CD4-positive, alpha-beta T cell treated with Interleukin-15 for 4 hours (primary cell): ENCODE measurements around the gene MPDU1.
"Not testable (repeated sequence)": the region's sequence is repeated elsewhere in the genome, so short reads cannot be mapped to it uniquely, and the experiment has no call there.

Experiments used
- DNase-seq: peaks from one replicate; pipeline ENCODE4 v3.0.0-alpha.2; 2020; ENCODE audit warnings: low spot score

Gene MPDU1

DNA sequence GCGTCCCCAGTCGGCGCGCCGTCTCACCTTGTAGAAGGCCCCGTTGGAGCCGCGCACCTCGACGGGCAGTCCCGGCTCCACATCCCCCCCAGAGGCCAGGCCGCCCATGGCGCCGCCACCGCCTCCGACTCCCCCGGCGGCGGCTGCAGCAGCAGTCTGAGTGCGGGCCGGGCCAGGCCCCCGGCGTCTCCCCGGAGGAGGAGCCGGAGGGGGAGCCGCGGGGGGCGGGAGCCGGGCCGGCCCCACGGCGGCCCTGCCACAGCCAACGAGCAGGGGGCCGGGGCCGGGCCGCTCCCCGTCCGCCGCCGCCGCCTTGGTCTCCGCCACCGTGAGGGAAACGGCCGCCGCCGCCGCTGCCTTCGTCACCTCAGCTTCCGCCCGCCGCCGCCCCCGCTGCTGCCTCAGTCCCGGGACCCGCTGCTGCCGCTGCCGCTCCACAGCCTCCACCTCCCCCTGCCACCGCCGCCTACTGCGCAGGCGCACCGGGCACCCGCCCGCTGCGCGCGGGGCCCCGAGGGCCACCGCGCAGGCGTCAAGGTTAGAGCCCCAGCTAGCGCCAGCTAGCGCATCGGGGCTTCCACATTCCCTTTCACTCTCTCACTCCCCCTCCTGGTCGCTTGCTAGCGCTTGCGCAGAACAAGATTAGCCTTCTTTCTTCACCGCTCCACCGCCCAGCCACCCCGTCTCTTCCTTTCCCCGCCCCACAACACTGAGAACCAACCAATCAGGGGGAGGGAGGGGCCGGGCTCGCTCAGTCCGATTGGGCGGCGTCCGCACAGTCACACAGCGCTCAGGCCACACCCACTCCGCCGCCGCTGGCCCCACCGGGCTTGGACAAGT, 31.0 kb downstream of the MPDU1 start, which contains the start of gene FXR2:
TSS of gene FXR2 (minus strand) at position 473 of the 840 bp plus-strand sequence. CDS start at position 108, 365 bp downstream.
- peak; percentile 100 for DNase-seq

DNA sequence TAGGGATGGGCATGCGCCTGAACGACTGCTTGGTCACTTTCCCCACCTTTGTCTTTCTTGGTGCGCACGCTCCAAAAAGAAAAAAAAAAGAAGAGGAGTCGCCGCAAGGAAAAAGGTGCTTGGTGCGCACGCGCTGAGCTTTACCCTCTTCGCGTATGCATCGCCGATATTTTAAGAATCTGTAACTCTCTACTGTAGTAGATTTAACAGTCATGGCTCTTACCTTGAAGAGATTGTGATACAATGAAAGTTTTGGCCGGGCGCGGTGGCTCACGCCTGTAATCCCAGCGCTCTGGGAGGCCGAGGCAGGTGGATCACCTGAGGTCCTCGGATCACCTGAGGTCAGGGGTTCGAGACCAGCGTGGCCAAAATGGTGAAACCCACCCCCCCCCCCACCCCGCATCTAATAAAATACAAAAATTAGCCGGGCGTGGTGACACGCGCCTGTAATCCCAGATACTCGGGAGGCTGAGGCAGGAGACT, 31.7 kb downstream of the MPDU1 start:
- no peak for DNase-seq

DNA sequence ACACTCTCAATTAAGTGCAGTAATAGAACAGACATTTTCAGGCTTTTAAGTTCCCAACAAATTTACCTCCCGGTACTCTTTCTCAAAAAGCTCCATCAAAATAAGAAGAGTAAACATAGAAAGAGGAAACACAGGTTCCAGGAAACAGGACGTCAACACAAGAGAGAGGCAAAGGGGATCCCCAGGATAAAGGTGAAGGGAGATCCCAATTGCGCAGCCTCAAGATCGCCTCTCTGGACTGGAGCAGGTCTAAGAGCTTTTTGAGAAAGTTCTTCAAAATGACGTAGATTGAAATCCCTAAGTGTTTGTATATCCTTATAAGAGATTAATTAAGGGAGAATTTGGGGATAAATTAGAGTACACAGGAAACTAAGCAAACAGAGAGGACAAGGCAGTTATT, 35.0 kb downstream of the MPDU1 start:
- DNase-seq, result no peak

DNA sequence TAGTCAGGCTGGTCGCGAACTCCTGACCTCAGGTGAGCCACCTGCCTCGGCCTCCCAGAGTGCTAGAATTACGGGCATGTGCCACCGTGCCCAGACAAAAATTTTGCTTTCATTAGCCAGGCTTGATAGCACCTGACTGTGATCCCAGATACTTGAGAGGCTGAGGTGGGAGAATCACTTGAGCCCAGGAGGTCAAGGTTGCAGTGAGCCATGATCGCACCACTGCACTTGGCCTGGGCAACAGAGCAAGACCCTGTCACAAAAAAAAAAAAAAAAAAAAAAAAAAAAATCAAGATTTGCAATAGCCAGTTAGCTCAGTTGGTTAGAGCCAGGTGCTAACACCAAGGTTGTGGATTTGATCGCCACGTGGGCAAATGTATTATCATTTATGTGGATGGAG, 37.2 kb downstream of the MPDU1 start:
- DNase-seq, result no peak

DNA sequence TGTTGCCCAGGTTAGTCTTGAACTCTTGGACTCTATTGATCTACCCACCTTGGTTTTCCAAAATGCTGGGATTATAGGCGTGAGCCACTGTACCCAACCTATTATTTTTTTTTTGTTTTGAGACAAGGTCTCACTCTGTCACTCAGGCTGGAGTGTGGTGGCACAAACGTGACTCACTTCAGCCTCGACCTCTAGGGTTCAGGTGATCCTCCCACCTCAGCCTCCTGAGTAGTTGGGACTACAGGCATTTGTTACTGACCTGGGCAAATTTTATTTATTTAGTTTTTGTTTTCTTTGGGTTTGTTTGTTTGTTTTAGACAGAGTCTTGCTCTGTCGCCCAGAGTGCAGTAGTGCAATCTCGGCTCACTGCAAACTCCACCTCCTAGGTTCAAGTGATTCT, 40.0 kb downstream of the MPDU1 start:
- DNase-seq, result no peak

DNA sequence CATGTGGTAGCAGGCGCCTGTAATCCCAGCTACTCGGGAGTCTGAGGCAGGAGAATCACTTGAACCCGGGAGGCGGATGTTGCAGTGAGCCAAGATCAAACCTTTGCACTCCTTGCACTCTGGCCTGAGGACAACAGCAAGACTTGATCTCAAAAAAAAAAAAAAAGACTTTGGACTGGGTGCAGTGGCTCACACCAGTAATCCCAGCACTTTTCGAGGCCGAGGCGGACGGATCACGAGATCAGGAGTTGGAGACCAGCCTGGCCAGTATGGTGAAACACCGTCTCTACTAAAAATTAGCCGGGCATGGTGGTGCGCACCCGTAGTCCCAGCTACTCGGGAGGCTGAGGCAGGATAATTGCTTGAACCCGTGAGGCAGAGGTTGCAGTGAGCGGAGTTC, 42.1 kb downstream of the MPDU1 start:
- DNase-seq, result not testable (repeated sequence)

DNA sequence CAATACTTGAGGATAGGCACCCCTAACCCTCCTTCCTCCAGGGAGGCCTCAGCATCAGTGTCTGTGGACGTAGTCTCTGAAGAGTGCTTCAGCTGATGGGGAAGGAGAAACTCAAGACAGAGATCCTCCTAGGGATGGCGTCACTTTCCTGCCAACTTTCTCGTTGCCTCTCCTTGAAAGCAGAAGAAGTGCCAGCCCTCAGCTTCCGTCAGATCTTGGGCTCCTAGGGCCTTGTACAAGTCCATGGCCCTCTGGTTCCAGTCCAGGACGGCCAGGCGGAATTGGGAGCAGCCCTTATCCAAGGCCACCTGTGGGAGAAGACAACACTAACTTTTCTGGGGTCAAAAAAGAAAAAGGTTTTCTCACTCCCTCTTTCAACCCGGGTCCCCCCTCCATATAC, 42.7 kb downstream of the MPDU1 start:
- DNase-seq, result no peak

DNA sequence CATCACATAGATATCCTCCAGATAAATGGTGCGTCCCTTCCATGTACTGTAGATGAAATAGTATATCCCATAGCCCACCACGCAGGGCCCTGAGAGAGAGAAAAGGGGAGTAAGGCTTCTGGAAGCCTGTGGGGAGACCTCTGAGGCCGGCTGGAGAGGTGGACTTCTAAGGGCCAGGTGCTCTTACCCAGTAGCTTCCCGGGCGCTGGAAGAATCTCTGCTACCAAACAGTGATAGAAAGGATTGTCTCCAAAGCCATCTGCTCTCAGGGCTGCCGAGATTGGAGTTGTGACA, 43.3 kb downstream of the MPDU1 start:
- no peak for DNase-seq

DNA sequence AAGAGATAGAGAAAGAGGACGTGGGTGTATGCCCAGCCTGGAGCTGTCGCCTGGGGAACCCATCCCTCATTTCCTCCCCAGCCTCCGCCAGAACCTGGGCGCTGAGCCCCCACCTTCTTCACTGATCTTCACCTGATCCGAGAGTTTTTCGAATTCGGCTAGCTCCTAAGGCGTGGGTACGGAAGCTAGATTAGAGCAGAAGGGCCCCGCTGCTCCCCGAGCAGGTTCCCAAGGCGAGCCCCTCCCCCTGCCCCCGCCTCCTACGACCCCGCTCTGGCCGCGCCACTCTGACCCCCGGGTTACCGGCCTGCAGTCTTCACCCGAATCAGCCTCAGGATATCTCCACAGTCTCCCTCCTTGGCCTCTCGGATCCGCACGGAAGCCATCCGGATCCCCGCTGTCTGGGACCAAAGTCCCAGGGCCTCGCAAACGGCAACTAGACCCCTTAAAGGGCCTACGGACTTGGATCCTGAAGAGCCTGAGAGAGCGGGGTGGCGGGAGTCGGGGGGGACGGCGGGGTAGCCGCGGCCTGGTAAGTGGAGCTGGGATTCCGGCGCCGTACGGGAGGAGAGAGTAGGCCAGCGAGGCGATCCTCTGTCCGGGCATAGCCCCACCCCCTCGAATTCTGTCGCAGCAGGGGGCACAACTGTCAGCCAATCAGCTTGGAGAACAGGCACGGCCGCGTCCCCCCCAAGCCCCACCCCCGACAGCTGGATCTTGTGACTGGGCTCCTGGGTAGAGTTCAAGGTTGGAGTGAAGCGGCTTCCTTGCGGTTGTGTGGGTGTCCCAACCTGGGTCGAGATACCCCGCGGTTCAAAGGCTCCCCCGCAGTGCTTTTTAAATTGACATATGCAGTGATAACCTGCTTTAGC, 43.8 kb downstream of the MPDU1 start, which contains the start of gene SAT2:
TSS of gene SAT2 (minus strand) at position 572 of the 872 bp plus-strand sequence. CDS start at position 386, 186 bp downstream.
- peak; percentile 85 for DNase-seq

DNA sequence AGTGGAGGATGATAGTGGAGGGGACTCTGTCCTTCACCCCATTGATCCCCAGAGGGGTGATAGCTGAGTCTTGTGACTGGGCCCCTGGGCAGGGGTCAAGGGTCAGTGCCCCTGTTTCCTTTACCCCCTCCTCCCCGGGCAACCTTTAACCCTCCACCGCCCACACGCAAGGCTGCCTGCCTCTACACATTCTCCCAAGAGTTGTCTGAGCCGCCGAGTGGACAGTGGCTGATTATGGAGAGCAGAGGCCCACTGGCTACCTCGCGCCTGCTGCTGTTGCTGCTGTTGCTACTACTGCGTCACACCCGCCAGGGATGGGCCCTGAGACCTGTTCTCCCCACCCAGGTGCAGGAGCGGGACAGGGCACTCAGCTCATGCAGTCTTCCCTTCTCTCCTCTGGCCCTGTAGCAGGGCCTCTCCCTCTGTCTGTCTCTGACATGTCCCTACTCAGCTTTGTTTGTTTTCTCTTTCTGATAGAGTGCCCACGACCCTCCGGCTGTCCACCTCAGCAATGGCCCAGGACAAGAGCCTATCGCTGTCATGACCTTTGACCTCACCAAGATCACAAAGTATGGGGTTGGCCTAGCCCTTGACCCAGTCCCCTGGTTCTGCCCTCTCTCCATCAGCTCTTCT, 46.4 kb downstream of the MPDU1 start, which contains the start of gene SHBG:
TSS of gene SHBG (plus strand) at position 197 of the 633 bp plus-strand sequence. CDS start at position 235, 38 bp downstream.
- DNase-seq, result no peak

DNA sequence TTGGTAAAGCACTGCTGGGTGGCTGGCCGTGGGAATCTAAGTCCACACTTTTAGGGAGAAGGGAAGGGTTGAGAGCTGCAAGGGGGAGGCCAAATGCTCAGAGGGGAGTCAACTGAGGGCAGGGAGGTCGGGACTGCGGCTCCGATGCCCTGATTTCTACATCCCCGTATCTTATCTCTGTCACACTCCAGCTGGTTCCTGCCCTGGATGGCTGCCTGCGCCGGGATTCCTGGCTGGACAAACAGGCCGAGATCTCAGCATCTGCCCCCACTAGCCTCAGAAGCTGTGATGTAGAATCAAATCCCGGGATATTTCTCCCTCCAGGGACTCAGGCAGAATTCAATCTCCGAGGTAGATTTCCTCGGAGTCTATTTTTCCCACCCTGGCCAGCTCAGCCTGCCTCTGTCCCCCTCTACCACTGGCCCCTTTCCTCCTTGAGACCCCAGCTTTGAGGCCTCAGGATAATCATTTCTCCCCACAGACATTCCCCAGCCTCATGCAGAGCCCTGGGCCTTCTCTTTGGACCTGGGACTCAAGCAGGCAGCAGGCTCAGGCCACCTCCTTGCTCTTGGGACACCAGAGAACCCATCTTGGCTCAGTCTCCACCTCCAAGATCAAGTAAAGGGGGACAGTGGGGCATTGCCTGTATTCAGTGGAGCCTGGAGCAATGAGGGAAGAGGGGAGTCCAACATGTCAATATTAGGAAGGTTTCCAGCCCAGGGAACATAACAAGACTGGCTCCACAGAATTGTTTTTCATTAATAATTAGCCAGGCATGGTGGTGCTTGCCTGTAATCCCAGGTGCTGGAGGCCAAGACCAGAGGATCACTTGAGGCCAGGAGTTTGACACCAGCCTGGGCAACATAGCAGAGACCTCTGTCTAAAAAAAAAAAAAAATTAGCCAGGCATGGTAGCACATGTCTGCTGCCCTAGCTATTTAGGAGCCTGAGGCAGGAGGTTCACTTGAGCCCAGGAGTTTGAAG, 48.0 kb downstream of the MPDU1 start:
- no peak for DNase-seq

DNA sequence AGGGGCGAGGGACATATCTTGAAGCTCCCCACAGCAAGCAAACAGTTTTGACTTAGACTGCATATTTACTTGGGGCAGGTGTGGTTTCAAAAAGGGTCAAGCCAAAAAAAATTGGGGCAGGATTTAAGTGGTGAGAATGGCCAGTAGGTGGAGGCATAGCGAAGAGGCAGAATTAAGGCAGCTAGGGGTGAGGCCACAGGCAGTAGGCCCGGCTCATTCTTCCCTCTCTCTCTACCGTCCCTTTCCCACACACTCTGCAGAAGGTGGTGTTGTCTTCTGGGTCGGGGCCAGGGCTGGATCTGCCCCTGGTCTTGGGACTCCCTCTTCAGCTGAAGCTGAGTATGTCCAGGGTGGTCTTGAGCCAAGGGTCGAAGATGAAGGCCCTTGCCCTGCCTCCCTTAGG, 48.8 kb downstream of the MPDU1 start:
- DNase-seq, result peak; percentile 44

DNA sequence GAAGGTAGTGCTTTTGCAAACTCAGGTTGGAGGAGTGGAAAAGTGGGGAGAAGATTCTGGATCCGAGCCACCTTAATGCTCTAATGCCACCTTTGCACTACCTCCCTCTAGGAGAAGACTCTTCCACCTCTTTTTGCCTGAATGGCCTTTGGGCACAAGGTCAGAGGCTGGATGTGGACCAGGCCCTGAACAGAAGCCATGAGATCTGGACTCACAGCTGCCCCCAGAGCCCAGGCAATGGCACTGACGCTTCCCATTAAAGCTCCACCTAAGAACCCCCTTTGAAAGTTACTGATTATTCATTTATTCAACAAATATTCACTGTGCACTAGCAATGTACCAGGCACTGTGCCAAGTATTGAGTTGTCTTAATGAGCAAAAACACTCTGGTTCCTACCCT, 49.4 kb downstream of the MPDU1 start:
- DNase-seq, result no peak

DNA sequence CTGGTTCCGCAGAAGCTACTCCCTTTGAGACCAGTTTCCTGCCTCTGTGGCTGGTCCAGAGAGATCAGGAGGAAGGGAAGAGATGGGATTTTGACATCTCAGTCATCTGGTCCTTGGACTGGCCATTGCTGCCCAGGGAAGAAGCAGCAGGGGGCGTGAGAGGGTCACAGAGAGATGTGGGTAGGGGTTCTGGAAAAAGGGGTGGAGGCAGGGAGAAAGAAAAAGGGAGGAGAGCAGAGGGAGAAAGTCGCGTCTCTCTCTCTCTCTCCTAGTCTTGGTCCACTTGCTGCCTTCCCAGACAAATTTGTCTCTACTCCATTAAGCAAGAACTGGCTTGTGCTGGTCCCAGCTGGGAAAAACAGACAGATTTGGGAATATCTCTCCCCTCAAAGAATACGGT, 50.7 kb downstream of the MPDU1 start:
- DNase-seq, result no peak

DNA sequence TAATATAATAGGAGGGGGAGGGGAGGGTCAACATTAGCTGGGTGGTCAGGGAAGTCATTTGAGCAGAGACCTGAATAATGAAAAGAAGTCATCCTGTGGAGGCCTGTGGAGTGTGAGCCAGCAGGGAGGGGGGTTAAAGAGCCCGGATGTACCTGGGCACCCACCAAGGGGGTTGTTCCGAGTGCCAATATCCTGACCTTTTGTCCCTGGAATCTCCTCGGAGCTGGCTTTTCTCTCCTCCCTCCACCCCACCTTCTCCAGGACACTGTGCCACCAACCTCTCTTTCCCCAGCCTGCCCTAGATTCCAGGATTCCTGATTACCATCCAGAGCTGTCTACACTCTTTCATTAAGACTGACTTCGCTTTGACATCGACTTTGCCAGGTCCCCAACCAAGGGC, 52.5 kb downstream of the MPDU1 start:
- no peak for DNase-seq
